Neutrophil (primary cell): Measurements from ENCODE around the gene KCNN2.

Experiments used
- H3K27ac ChIP-seq: fragments of 200-600 bp; sonication (generic); 2 replicates; pipeline ENCODE4 v1.5.1; 2016; ENCODE audit warnings: mild to moderate bottlenecking, moderate library complexity
- H3K27me3 ChIP-seq: fragments of 200-600 bp; sonication (generic); 2 replicates; pipeline ENCODE4 v1.6.0; 2016; ENCODE audit warnings: mild to moderate bottlenecking
- H3K36me3 ChIP-seq: fragments of 200-600 bp; sonication (generic); 2 replicates; pipeline ENCODE4 v1.5.1; 2017
- H3K4me1 ChIP-seq, 2 experiments: fragments of 200-600 bp in 1 of 2; sonication (generic) in 1 of 2; 1 replicate in 1 of 2; 2 replicates in 1 of 2; pipeline versions ENCODE4 v1.5.1 to v1.6.1; 2013 to 2016; ENCODE audit warnings: low read depth in 1 of 2, low read length in 1 of 2, mild to moderate bottlenecking in 1 of 2, moderate library complexity in 1 of 2; ENCODE audit not compliant: control insufficient read depth in 1 of 2, insufficient read depth in 1 of 2
- H3K4me3 ChIP-seq, 2 experiments: fragments of 200-600 bp in 1 of 2; sonication (generic) in 1 of 2; 1 replicate in 1 of 2; 2 replicates in 1 of 2; pipeline ENCODE4 v1.5.1; 2013 to 2016; ENCODE audit warnings: low read depth in 1 of 2, low read length in 1 of 2, mild to moderate bottlenecking in 1 of 2, moderate library complexity in 1 of 2
- H3K9me3 ChIP-seq: fragments of 200-600 bp; sonication (generic); 2 replicates; pipeline ENCODE4 v1.5.1; 2016
- CTCF ChIP-seq: fragments of 200-600 bp; sonication (generic); IDR thresholded peaks from 2 replicates; pipeline ENCODE4 v1.5.1; 2016; ENCODE audit warnings: antibody characterized with exemption

KCNN2 gene

GRCh38 chr5:114330916-114331531 lies 30.8 kb upstream of the KCNN2 start:
- Histone ChIP-seq H3K4me3 (no peak overlapping the region), H3K9me3 (no peaks in the 10 kb centered on the region), H3K4me1 (no peaks in the 10 kb centered on the region), H3K27me3 (no peaks in the 10 kb centered on the region), H3K36me3 (no peaks in the 10 kb centered on the region), H3K27ac (no peak overlapping the region)
- no peak for TF ChIP-seq CTCF

GRCh38 chr5:114332493-114332892 lies 29.4 kb upstream of the KCNN2 start:
- no peaks in the 10 kb centered on the region for H3K4me1 ChIP-seq

DNA sequence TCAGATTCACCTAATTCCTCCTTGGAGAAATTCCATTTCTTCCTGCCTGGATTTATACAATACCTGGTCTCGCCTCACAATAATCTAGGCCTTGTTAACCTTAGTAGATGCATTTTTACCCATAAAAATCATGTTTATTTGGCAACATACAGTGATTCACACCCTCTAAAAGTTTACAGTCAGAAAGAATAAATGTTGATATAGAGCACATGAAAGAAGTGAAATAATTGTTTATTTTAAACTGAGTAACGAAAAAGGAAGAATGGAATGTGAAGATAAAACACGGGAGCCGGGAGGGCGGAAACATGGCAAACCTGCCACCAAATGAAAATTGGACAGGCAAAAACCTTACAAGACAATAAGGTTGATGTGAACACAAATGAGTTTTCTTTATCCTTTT lies 28.9 kb upstream of the KCNN2 start:
- H3K9me3 ChIP-seq = no peaks in the 10 kb centered on the region

More at GRCh38 chr5:114332493-114332892, 29.4 kb upstream of the KCNN2 start:
- Histone ChIP-seq H3K4me3 (no peak overlapping the region), H3K27ac (no peak overlapping the region), H3K9me3 (no peaks in the 10 kb centered on the region), H3K36me3 (no peaks in the 10 kb centered on the region), H3K27me3 (no peaks in the 10 kb centered on the region)
- no peak for TF ChIP-seq CTCF

GRCh38 chr5:114335391-114335790 lies 26.5 kb upstream of the KCNN2 start:
- Histone ChIP-seq H3K36me3 (no peaks in the 10 kb centered on the region), H3K27ac (no peak overlapping the region), H3K27me3 (no peaks in the 10 kb centered on the region), H3K9me3 (no peaks in the 10 kb centered on the region), H3K4me1 (no peaks in the 10 kb centered on the region), H3K4me3 (no peak overlapping the region)
- TF ChIP-seq CTCF = no peak

More for the DNA sequence above, 28.9 kb upstream of the KCNN2 start:
- Histone ChIP-seq H3K27me3 (no peaks in the 10 kb centered on the region), H3K36me3 (no peaks in the 10 kb centered on the region), H3K4me3 (no peak overlapping the region), H3K27ac (no peak overlapping the region), H3K4me1 (no peaks in the 10 kb centered on the region)
- TF ChIP-seq CTCF = no peak

GRCh38 chr5:114339108-114339507 lies 22.8 kb upstream of the KCNN2 start:
- no peak for TF ChIP-seq CTCF
- no peaks in the 10 kb centered on the region for H3K27me3 ChIP-seq

DNA sequence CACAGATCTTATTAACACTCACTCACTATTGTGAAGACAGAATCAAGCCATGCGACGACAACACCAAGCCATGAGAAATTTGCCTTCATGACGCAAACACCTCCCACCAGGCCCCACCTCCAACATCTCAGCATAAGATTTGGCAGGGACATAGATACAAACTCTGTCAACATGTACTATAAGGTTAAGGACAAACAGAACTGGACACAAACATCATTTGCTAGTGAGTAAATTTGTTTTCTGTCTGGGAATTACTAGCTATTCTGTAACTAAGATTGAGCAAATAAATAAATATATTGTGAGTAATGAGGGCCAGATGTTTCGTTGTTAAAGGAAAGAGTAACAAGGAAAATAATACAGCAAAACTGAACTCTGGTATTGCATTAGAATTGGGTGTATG lies 15.7 kb upstream of the KCNN2 start:
- H3K4me1 ChIP-seq = no peaks in the 10 kb centered on the region
- TF ChIP-seq CTCF = no peak
- no peaks in the 10 kb centered on the region for H3K36me3 ChIP-seq
- no peak overlapping the region for H3K4me3 ChIP-seq
- H3K27ac ChIP-seq = no peak overlapping the region
- H3K9me3 ChIP-seq = no peaks in the 10 kb centered on the region
- H3K27me3 ChIP-seq = no peaks in the 10 kb centered on the region

More at GRCh38 chr5:114339108-114339507, 22.8 kb upstream of the KCNN2 start:
- Histone ChIP-seq H3K36me3 (no peaks in the 10 kb centered on the region), H3K4me3 (no peak overlapping the region), H3K4me1 (no peaks in the 10 kb centered on the region), H3K27ac (no peak overlapping the region), H3K9me3 (no peaks in the 10 kb centered on the region)
